HUDEP-2 (cell line): ENCODE data around the gene PDE8A.

Experiments
- DNase-seq, 76 experiments: peaks; one replicate each; lab custom pipeline; 2025; ENCODE audit not compliant: unreplicated experiment in 76 of 76; lab: John Stamatoyannopoulos, UW

PDE8A gene

DNA sequence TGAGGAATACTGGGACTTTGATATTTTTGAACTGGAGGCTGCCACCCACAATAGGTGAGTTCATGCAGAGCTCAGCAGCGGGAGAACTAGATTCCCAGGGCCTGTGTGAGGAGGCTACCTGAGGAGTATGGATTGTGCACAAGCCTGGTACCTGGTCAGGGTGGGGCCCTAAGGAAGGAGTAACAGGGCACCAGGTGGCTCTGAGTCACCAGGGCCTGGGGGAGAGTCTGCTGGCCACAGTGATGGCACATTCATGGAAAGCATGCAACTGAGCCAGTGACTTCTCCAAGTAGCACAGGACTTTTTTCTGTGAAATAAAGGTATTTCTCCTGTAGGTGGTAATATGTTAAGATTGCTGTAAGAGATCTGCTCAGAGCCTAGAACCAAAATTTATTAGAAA is 134.4 kb downstream of the PDE8A start:
- no peak for DNase-seq

DNA sequence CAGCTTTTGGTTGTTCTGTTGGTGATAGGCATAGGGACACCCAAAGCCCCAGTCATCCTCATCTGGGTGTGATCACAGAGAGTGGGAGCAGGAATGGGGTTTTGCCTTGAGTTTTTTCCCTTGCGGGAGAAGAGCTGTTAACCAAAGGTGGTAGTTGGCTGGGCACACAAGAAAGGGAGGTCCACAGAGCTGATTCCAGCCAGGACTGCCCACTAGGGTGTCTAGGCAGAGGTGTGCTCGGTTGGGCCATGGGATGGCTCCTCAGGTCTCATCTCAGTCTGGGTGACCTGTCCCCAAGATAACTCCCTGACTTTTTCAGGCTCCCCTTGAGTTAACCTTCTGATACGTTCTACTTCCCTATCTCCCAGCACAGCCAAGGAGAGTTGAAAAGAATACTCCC is 134.8 kb downstream of the PDE8A start:
- DNase-seq, result no peak

DNA sequence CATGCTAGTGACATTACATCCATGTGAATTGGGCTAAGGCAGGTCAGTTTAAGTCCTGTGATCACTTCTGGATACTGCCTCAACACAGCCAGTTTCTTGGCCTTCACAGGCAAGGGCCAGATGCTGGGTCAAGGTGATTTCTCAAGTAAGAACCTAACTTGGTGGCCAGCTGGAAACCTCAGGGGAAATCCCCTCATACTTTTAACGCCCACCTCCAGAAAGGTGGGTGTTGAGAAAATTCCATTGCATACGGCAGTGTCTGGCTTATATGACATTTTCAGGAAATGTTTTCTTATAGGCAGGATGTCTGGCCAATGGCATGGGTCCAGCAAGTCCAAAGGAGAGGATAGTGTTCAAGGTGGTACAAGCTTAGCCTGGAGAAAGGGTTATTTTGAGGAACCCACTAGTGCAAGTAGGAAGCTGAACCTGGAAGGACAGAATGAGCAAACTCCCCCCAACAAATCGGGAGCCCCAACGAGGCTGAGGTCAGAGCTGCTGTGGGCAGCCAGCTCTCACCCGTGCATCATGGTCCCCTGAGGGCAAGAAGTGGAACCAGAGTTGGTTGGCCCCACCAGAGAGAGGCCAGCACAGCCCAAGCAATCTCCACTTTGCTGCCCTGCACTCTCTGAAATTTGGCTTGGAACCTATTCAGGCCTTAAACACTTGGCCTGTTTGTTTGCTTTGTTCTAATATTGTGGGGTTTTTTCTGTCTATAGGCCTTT is 135.4 kb downstream of the PDE8A start:
- no peak for DNase-seq

DNA sequence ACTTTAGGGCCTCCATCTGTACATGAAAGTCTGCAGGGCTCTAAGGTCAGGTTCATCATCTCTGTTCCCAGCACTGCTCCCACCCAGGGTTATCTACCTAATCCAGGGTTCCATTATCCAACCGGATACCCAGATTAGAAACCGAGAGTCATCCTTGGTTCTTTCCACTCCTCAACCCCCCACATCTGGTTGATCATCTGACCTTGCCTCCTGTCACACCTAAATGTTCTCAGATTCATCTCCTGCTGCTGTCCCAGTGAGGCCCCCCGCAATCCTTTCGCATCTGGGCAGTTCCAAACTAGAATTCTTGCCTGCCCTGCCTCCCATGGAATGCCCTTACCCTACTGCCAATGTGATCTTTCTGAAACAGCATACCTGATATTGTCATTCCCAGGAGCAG is 136.5 kb downstream of the PDE8A start:
- no peak for DNase-seq

- no peak for DNase-seq
Observed at GRCh38 chr15:85118581-85118980, 136.9 kb downstream of the PDE8A start.

DNA sequence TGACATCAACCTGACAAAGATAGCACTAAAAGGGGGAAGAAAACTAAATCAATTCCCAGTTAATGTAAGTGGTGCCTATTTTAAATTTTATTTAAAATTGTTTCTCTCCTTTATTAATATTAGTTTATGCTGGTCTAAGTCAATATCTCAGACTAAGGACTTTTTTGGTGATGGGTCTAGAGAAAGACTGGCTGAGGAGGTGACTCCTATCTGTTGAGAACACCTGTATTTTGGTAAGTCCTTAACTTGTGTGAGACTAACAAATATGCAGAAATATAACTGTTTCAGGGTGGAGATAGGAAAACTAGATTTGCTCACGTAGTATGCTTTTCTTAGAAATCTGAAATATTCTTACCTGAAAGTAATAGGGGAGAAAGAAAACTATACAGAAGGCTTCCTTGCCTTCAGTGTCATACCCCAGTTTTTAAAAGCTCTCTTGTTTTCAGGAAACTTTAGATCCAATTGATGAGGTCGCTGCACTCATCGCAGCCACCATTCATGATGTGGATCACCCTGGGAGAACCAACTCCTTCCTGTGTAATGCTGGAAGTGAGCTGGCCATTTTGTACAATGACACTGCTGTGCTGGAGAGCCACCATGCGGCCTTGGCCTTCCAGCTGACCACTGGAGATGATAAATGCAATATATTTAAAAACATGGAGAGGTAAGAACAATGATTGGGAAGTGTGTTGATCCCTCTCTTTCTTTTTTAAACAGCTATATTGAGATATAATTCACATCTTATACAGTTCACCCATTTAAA is 138.9 kb downstream of the PDE8A start:
- DNase-seq, result no peak

- DNase-seq, result no peak
Observed at GRCh38 chr15:85124173-85124572, 142.5 kb downstream of the PDE8A start.

DNA sequence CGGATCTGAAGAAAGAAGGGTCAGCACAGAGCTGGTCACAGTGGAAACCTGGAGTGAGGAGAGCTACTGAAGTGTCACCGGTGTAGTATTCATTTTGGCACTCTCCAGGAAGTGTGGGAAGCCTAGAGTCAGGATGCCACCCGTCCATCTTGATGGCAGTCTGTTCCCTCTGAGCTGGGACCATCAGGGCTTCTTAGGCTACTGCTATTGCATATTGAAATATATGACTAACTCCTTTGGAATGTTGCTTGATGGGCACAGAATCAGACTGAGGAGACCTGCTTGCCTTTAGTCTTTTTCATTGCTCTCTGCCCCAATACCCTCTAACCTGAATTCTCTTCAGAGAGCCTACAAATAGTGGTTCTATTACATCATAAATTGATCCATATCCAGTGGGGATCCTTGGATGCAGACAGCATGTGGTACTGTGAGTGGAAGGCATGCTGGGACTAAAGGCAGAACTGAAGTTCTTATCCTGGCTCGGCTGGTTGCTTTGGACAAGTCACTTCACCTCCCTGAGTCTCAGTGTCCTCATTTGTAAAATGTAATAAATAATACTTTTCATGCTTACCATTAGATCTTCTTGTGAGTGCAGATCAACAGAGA is 143.5 kb downstream of the PDE8A start:
- no peak for DNase-seq

DNA sequence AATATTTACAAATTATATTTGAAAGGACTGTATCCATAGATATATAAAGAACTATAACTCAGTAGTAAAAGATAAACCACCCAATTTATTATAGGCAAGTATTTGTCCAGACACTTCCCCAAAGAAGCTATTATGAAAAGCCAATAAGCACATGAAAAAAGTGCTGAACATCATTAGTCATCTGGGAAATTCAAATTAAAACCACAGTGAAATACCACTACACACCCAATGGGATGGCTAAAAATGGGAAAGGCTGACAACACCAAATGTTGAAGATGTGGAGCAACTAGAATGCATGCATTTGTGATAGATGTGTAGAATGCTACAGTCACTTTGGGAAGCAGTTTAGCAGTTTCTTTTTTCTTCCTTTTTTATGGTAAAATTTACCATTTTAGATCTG is 147.0 kb downstream of the PDE8A start:
- DNase-seq, result no peak

- DNase-seq, result no peak
Observed at GRCh38 chr15:85129881-85130280, 148.2 kb downstream of the PDE8A start.

DNA sequence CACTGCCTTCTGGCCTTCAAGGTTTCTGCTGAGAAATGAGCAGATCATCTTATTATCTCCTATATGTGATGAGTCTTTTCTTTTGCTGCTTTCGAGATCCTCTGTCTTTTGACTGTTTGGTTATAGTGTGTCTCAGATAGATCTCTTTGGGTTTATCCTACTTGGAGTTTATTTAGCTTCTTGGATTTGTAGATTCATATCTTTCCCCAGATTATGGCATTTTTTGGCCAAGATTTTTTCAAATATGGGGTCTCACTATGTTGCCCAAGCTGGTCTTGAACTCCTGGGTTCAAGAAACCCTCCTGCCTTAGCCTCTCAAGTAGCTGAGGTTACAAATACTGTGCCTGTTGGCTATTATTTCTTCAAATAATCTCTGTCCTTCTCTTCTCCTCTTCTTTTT is 150.3 kb downstream of the PDE8A start:
- DNase-seq, result no peak

- no peak for DNase-seq
Observed at GRCh38 chr15:85133709-85134108, 152.1 kb downstream of the PDE8A start.

- DNase-seq, result no peak
Observed at GRCh38 chr15:85137489-85138168, 156.0 kb downstream of the PDE8A start.

- DNase-seq, result no peak
Observed at GRCh38 chr15:85139391-85139790, 157.7 kb downstream of the PDE8A start.

DNA sequence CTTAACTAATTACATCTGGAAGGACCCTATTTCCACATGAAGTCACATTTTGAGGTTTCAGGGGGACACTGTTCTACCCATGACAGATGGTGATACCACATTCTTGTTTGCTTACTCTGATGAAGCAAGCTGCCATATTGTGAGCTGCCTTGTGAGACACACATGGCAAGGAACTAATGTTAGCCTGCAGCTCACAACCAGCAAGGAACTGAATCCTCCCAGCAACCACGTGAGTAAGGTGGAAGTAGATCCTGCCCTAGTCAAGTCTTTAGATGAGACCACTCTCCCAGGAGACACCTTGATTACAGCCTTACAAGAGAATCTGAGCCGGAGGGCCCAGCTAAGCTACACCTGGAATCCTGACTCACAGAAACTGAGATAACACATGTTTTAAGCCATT is 160.1 kb downstream of the PDE8A start:
- no peak for DNase-seq

DNA sequence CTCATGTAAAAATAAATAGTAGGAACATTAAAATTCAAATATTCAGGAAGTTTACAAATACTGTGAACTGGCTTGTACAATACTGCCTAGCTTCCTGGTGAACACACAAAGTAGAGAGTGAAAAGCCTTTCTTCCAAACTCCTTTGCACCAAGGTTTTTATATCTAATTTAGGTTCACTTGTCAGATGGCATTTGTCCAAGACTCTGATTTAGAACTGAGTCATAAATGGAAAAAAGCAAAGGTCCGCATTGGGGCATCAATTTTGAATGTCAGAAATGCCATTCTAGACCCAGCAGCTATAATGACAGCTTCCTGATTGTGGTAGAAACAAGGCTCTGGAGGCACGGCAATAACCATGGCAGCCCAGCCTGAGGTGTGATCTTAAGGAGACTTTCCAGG is 160.7 kb downstream of the PDE8A start:
- DNase-seq, result peak in 1 of 76 experiments; percentile 2

GRCh38 chr15:85149465-85150129 is 167.9 kb downstream of the PDE8A start:
- DNase-seq, result no peak

DNA sequence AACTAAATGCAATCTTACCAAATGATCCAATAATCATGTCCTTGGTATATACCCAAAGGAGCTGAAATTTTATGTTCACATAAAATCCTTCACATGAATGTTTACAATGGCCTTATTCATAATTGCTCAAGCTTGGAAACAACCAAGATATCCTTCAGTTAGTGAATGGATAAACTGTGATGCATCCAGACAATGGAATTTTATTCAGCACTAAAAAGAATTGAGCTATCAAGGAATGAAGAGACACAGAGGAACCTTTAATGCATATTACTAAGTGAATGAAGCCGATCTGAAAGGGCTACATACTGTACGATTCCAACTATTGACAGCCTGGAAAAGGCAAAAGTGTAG is 168.4 kb downstream of the PDE8A start:
- DNase-seq, result no peak

GRCh38 chr15:85151145-85151544 is 169.5 kb downstream of the PDE8A start:
- DNase-seq, result no peak

DNA sequence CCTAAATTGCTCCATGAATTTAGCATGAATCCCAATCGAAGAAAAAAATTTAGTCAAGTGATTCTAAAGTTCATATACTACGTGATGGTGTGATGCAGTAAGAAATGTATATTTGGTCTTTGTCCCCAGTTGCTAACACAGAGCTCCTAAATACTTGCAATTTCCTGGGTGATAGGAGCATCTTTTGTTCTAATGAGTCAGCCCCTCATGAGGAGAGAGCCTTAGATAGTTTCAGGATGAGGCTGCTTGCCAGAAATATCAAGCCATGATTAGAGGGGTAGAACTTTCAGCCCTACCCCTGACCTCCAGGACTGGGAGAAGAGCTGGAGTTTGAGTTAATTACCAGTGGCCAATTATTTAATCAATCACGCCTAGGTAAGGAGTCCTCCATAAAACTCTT is 170.2 kb downstream of the PDE8A start:
- DNase-seq, result no peak

GRCh38 chr15:85154061-85154460 is 172.4 kb downstream of the PDE8A start:
- DNase-seq, result no peak
